SH-SY5Y (cell line): ENCODE measurements around the gene ZNF70.

Source experiments
- GATA2 ChIP-seq: IDR thresholded peaks from 2 replicates; pipeline ENCODE4 v1.6.1; 2011; ENCODE audit warnings: mild to moderate bottlenecking, low read depth, low read length
- GATA3 ChIP-seq: IDR thresholded peaks from 2 replicates; pipeline ENCODE4 v1.6.1; 2011; ENCODE audit warnings: low read depth, mild to moderate bottlenecking, low read length, moderate library complexity

DNA sequence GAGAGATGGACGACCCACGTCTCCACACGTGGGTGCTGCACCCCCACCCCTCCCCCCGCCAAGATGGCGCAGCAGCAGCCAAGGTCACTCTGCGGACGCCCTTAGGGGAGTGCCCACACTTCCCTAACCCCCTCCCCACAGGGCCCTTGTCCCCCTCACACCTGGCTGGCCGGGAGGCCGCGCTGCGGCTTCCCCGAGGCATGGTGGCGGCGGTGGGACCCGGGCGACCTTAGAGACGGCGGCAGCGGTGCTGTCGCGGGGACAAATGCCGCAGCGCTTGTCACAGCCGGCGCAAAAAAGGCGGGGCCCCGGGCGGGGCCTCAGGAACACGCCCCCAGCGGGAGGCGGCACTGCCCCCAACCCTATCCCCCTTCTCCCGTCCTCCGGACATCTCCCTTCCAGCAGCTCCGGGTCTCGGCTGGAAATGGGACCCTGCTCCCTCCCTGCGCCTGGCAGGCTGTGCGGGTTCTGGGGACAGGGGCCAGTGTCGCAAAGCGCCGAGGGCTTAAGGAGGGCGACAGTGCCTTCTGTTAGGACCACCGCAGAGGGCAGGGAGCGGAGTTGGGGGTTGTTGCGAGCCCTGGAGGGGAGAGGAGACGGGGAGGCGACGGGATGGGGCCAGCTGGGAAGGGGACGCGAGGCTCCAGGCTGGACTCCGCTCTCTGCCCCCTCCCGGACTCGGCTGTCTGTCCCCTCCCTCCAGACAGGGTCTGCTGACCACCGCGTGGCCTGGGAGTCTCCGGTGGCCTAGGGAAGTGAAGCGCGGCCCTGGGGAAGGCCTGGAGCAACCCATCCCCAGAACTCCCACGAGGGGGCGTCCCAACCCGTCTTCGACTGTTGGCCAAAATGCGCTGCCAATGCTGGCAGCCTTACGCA lies 17.0 kb upstream of the ZNF70 start, which contains the start of gene CHCHD10:
- TF ChIP-seq GATA2 (no peak), GATA3 (no peak)
